Stimulated activated CD4-positive, alpha-beta T cell treated with anti-CD3 and anti-CD28 coated beads, TNF-alpha, amount 100 ng/mL, for 24 hours (primary cell): Measurements from ENCODE around the gene RBFOX2.

ENCODE experiments used
- DNase-seq, 3 experiments: peaks; one replicate each; pipeline ENCODE4 v3.0.0-alpha.2; 2020; ENCODE audit warnings: low read depth in 3 of 3

RBFOX2 gene

GRCh38 chr22:35973388-35973787, 55.2 kb downstream of the RBFOX2 start:
- no peak for DNase-seq

GRCh38 chr22:35972559-35972958, 56.1 kb downstream of the RBFOX2 start:
- no peak for DNase-seq

GRCh38 chr22:35971456-35972119, 57.0 kb downstream of the RBFOX2 start:
- DNase-seq, result no peak

- no peak for DNase-seq
Observed at GRCh38 chr22:35970616-35971455, 57.8 kb downstream of the RBFOX2 start.

- DNase-seq, result no peak
Observed at GRCh38 chr22:35967046-35967397, 61.6 kb downstream of the RBFOX2 start.

- DNase-seq, result no peak
Observed at GRCh38 chr22:35966314-35967045, 62.1 kb downstream of the RBFOX2 start.

- DNase-seq, result no peak
Observed at GRCh38 chr22:35963237-35963810, 65.3 kb downstream of the RBFOX2 start.

GRCh38 chr22:35961480-35962295, 66.9 kb downstream of the RBFOX2 start:
- no peak for DNase-seq

- no peak for DNase-seq
Observed at GRCh38 chr22:35960854-35961253, 67.8 kb downstream of the RBFOX2 start.

GRCh38 chr22:35959121-35959800, 69.4 kb downstream of the RBFOX2 start:
- DNase-seq, result no peak

GRCh38 chr22:35958334-35958733, 70.3 kb downstream of the RBFOX2 start:
- no peak for DNase-seq

- DNase-seq, result no peak
Observed at GRCh38 chr22:35957589-35957988, 71.0 kb downstream of the RBFOX2 start.

GRCh38 chr22:35956850-35957249, 71.8 kb downstream of the RBFOX2 start:
- DNase-seq, result no peak

GRCh38 chr22:35955546-35955945, 73.1 kb downstream of the RBFOX2 start:
- DNase-seq, result no peak

- no peak for DNase-seq
Observed at GRCh38 chr22:35952576-35952975, 76.0 kb downstream of the RBFOX2 start.

- DNase-seq, result no peak
Observed at GRCh38 chr22:35950262-35950661, 78.4 kb downstream of the RBFOX2 start.

- no peak for DNase-seq
Observed at GRCh38 chr22:35949243-35949642, 79.4 kb downstream of the RBFOX2 start.

- DNase-seq, result no peak
Observed at GRCh38 chr22:35947794-35948425, 80.7 kb downstream of the RBFOX2 start.

- DNase-seq, result no peak
Observed at GRCh38 chr22:35944458-35944857, 84.2 kb downstream of the RBFOX2 start.

- no peak for DNase-seq
Observed at GRCh38 chr22:35940166-35940565, 88.5 kb downstream of the RBFOX2 start.
